Measurements from ENCODE around the gene KRT79.

Gene KRT79

GRCh38 chr12:52831251-52831650 lies 2.9 kb downstream of the KRT79 start:
- no peak for ATAC-seq
- TF ChIP-seq OSR1 (CRISPR knock-in tag; IDR thresholded peaks at IDR 0.05) = no peak
- TF ChIP-seq GLIS3 (CRISPR knock-in tag; IDR thresholded peaks at IDR 0.05) = no peak
- TF ChIP-seq, protein P1, sequence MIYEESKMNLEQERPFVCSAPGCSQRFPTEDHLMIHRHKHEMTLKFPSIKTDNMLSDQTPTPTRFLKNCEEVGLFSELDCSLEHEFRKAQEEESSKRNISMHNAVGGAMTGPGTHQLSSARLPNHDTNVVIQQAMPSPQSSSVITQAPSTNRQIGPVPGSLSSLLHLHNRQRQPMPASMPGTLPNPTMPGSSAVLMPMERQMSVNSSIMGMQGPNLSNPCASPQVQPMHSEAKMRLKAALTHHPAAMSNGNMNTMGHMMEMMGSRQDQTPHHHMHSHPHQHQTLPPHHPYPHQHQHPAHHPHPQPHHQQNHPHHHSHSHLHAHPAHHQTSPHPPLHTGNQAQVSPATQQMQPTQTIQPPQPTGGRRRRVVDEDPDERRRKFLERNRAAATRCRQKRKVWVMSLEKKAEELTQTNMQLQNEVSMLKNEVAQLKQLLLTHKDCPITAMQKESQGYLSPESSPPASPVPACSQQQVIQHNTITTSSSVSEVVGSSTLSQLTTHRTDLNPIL (CRISPR knock-in tag; IDR thresholded peaks at IDR 0.05; ENCODE audit: low read depth) = no peak
- no peak for TF ChIP-seq RARB (CRISPR knock-in tag; IDR thresholded peaks at IDR 0.05)

DNA sequence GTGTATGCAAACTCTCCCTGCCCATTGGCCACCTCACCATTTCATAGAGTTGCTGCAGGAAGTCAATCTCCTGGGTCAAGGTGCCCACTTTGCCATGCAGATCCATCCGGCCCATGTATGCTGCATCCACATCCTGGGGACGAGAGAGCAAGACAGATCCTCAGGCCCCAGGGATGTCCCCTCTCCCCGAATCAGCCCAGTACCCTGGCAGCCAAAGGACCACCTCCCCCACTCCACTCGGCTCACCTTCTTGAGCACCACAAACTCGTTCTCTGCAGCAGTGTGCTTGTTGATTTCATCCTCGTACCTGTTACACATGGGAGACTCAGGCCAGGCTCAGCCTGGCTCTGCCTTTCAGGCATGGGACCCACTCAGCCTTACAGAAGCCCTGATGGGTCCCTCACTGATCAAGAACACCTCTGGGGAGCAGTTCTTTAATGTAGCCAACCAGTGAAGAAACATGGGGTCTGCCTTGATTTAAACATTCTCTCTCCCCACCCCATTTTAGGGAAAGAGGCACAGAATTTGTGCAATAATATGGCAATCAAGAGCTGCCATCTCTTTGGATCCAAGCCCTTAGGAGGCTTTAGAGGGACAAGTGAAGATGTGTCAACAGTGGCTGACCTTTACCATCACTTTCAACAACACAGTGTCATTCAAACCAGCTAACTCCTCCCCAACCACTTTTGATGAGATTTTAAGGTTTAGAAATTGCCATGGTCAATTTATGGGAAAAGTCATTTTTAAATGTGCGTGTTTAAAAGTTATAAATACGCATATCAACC lies 3.9 kb downstream of the KRT79 start:
- no peak for ATAC-seq
- TF ChIP-seq, protein P2, sequence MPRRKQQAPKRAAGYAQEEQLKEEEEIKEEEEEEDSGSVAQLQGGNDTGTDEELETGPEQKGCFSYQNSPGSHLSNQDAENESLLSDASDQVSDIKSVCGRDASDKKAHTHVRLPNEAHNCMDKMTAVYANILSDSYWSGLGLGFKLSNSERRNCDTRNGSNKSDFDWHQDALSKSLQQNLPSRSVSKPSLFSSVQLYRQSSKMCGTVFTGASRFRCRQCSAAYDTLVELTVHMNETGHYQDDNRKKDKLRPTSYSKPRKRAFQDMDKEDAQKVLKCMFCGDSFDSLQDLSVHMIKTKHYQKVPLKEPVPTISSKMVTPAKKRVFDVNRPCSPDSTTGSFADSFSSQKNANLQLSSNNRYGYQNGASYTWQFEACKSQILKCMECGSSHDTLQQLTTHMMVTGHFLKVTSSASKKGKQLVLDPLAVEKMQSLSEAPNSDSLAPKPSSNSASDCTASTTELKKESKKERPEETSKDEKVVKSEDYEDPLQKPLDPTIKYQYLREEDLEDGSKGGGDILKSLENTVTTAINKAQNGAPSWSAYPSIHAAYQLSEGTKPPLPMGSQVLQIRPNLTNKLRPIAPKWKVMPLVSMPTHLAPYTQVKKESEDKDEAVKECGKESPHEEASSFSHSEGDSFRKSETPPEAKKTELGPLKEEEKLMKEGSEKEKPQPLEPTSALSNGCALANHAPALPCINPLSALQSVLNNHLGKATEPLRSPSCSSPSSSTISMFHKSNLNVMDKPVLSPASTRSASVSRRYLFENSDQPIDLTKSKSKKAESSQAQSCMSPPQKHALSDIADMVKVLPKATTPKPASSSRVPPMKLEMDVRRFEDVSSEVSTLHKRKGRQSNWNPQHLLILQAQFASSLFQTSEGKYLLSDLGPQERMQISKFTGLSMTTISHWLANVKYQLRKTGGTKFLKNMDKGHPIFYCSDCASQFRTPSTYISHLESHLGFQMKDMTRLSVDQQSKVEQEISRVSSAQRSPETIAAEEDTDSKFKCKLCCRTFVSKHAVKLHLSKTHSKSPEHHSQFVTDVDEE (CRISPR knock-in tag; IDR thresholded peaks at IDR 0.05) = no peak
- TF ChIP-seq ARNTL (CRISPR knock-in tag; IDR thresholded peaks at IDR 0.05; ENCODE audit: borderline replicate concordance, low read depth) = no peak
- TF ChIP-seq ZNF565 (CRISPR knock-in tag; conservative IDR thresholded peaks at IDR 0.05; ENCODE audit: low read depth) = no peak
- TF ChIP-seq CSDC2 (CRISPR knock-in tag; IDR thresholded peaks at IDR 0.05) = no peak
- TF ChIP-seq PATZ1 (CRISPR knock-in tag; IDR thresholded peaks at IDR 0.05; ENCODE audit: borderline replicate concordance) = no peak
- no peak for TF ChIP-seq CSRNP3 (CRISPR knock-in tag; IDR thresholded peaks at IDR 0.05)
- no peak for TF ChIP-seq PPARA (CRISPR knock-in tag; IDR thresholded peaks at IDR 0.05; ENCODE audit: borderline replicate concordance)
- TF ChIP-seq, protein P1 (CRISPR knock-in tag; IDR thresholded peaks at IDR 0.05; ENCODE audit: low read depth) = no peak
- TF ChIP-seq ZNF8 (CRISPR knock-in tag; IDR thresholded peaks at IDR 0.05) = no peak
- TF ChIP-seq RARB (CRISPR knock-in tag; IDR thresholded peaks at IDR 0.05) = no peak
- no peak for TF ChIP-seq GLIS3 (CRISPR knock-in tag; IDR thresholded peaks at IDR 0.05)
- TF ChIP-seq ESRRG (CRISPR knock-in tag; IDR thresholded peaks at IDR 0.05) = no peak

- ATAC-seq = no peak
- TF ChIP-seq ZNF8 (CRISPR knock-in tag; IDR thresholded peaks at IDR 0.05) = no peak
- TF ChIP-seq BACH2 (CRISPR knock-in tag; IDR thresholded peaks at IDR 0.05; ENCODE audit: borderline replicate concordance) = no peak
- TF ChIP-seq, protein P2 (CRISPR knock-in tag; IDR thresholded peaks at IDR 0.05) = no peak
- no peak for TF ChIP-seq OSR1 (CRISPR knock-in tag; IDR thresholded peaks at IDR 0.05)
- TF ChIP-seq, protein P1 (CRISPR knock-in tag; IDR thresholded peaks at IDR 0.05; ENCODE audit: low read depth) = no peak
- TF ChIP-seq ZNF565 (CRISPR knock-in tag; conservative IDR thresholded peaks at IDR 0.05; ENCODE audit: low read depth) = no peak
Observed at GRCh38 chr12:52828591-52829021, 5.5 kb downstream of the KRT79 start.

All from SK-N-SH treated with all-trans-retinoic acid at 6 μM for 48 hours (cell line).